ENCODE data around the gene NR3C2.

The NR3C2 gene

GRCh38 chr4:148441986-148442831 is at the start of gene NR3C2:
Gene NR3C2, minus strand, starts transcription at chr4:148442414.
- CTCF ChIA-PET: interaction anchor here (1.4 to 1.8 kb wide), 2 partner anchors 8 to 386 kb away, joined by 3 to 10 read pairs; no protein-coding TSS in a partner anchor
- Mint-ChIP-seq H3K27ac (peak within 1 kb of the TSS; percentile 96), H3K36me3 (no peaks in the 10 kb centered on the region), H3K27me3 (peaks cover 46% of the 10 kb centered on the region), H3K9me3 (no peaks in the 10 kb centered on the region), H3K4me1 (peaks cover 30% of the 10 kb centered on the region), H3K4me3 (peak within 1 kb of the TSS; percentile 99)
- peak; percentile 99 for DNase-seq

GRCh38 chr4:148487181-148487580 is 45.0 kb upstream of the NR3C2 start:
- no peak overlapping the region for H3K4me3 Mint-ChIP-seq
- no peaks in the 10 kb centered on the region for H3K36me3 Mint-ChIP-seq
- CTCF ChIA-PET: interaction anchor here (0.6 kb wide), 1 partner anchor 196 kb away, joined by 3 read pairs; no protein-coding TSS in a partner anchor
- no peaks in the 10 kb centered on the region for H3K27me3 Mint-ChIP-seq
- H3K9me3 Mint-ChIP-seq: no peaks in the 10 kb centered on the region
- no peaks in the 10 kb centered on the region for H3K4me1 Mint-ChIP-seq
- DNase-seq: no peak
- H3K27ac Mint-ChIP-seq: no peak overlapping the region

- Mint-ChIP-seq H3K9me3 (no peaks in the 10 kb centered on the region), H3K4me3 (no peak overlapping the region), H3K4me1 (no peaks in the 10 kb centered on the region), H3K27me3 (peaks cover 3% of the 10 kb centered on the region), H3K27ac (no peak overlapping the region), H3K36me3 (no peaks in the 10 kb centered on the region)
- CTCF ChIA-PET: no interaction called here
- DNase-seq: no peak
Measured at GRCh38 chr4:148481636-148482035, 39.4 kb upstream of the NR3C2 start.

- Mint-ChIP-seq H3K27ac (no peak overlapping the region), H3K9me3 (no peaks in the 10 kb centered on the region), H3K36me3 (no peaks in the 10 kb centered on the region), H3K27me3 (peaks cover 3% of the 10 kb centered on the region), H3K4me1 (no peaks in the 10 kb centered on the region), H3K4me3 (no peak overlapping the region)
- DNase-seq: no peak
- CTCF ChIA-PET: no interaction called here
Measured at GRCh38 chr4:148477276-148477675, 35.1 kb upstream of the NR3C2 start.

GRCh38 chr4:148469938-148470337 is 27.7 kb upstream of the NR3C2 start:
- no peaks in the 10 kb centered on the region for H3K27me3 Mint-ChIP-seq
- H3K27ac Mint-ChIP-seq: no peak overlapping the region
- no peaks in the 10 kb centered on the region for H3K4me1 Mint-ChIP-seq
- no peak for DNase-seq
- H3K9me3 Mint-ChIP-seq: no peaks in the 10 kb centered on the region
- no peaks in the 10 kb centered on the region for H3K36me3 Mint-ChIP-seq
- H3K4me3 Mint-ChIP-seq: no peak overlapping the region
- CTCF ChIA-PET: no interaction called here

GRCh38 chr4:148454835-148455234 is 12.6 kb upstream of the NR3C2 start:
- CTCF ChIA-PET: no interaction called here

GRCh38 chr4:148453833-148454232 is 11.6 kb upstream of the NR3C2 start:
- Mint-ChIP-seq H3K4me3 (no peak overlapping the region), H3K27ac (no peak overlapping the region), H3K27me3 (peaks cover 2% of the 10 kb centered on the region), H3K4me1 (no peaks in the 10 kb centered on the region), H3K36me3 (no peaks in the 10 kb centered on the region), H3K9me3 (no peaks in the 10 kb centered on the region)
- DNase-seq: no peak
- CTCF ChIA-PET: no interaction called here

More at GRCh38 chr4:148454835-148455234, 12.6 kb upstream of the NR3C2 start:
- Mint-ChIP-seq H3K27me3 (no peaks in the 10 kb centered on the region), H3K4me3 (no peak overlapping the region), H3K4me1 (no peaks in the 10 kb centered on the region), H3K27ac (no peak overlapping the region), H3K36me3 (no peaks in the 10 kb centered on the region), H3K9me3 (no peaks in the 10 kb centered on the region)
- DNase-seq: no peak

- H3K4me1 Mint-ChIP-seq: no peaks in the 10 kb centered on the region
- H3K36me3 Mint-ChIP-seq: no peaks in the 10 kb centered on the region
- peaks cover 3% of the 10 kb centered on the region for H3K27me3 Mint-ChIP-seq
- CTCF ChIA-PET: no interaction called here
- H3K4me3 Mint-ChIP-seq: no peak overlapping the region
- no peak overlapping the region for H3K27ac Mint-ChIP-seq
- no peak for DNase-seq
- no peaks in the 10 kb centered on the region for H3K9me3 Mint-ChIP-seq
Measured at GRCh38 chr4:148452970-148453369, 10.8 kb upstream of the NR3C2 start.

- Mint-ChIP-seq H3K4me1 (peaks cover 15% of the 10 kb centered on the region), H3K27ac (no peak overlapping the region), H3K4me3 (no peak overlapping the region), H3K27me3 (peaks cover 25% of the 10 kb centered on the region), H3K9me3 (no peaks in the 10 kb centered on the region), H3K36me3 (no peaks in the 10 kb centered on the region)
- DNase-seq: no peak
- CTCF ChIA-PET: interaction anchor here (1.0 kb wide), 1 partner anchor 9 kb away, joined by 3 read pairs; no protein-coding TSS in a partner anchor
Measured at GRCh38 chr4:148449921-148450320, 7.7 kb upstream of the NR3C2 start.

GRCh38 chr4:148448141-148448540 is 5.9 kb upstream of the NR3C2 start:
- H3K27ac Mint-ChIP-seq: no peak overlapping the region
- no peaks in the 10 kb centered on the region for H3K36me3 Mint-ChIP-seq
- DNase-seq: no peak
- H3K4me1 Mint-ChIP-seq: peaks cover 17% of the 10 kb centered on the region
- no peaks in the 10 kb centered on the region for H3K9me3 Mint-ChIP-seq
- peaks cover 32% of the 10 kb centered on the region for H3K27me3 Mint-ChIP-seq
- CTCF ChIA-PET: interaction anchor here (0.6 kb wide), 1 partner anchor 396 kb away, joined by 3 read pairs; no protein-coding TSS in a partner anchor
- no peak overlapping the region for H3K4me3 Mint-ChIP-seq

GRCh38 chr4:148447681-148448080 is 5.5 kb upstream of the NR3C2 start:
- Mint-ChIP-seq H3K27me3 (peaks cover 35% of the 10 kb centered on the region), H3K9me3 (no peaks in the 10 kb centered on the region), H3K36me3 (no peaks in the 10 kb centered on the region), H3K4me3 (no peak overlapping the region), H3K27ac (no peak overlapping the region), H3K4me1 (peaks cover 17% of the 10 kb centered on the region)
- CTCF ChIA-PET: interaction anchor here (0.6 kb wide), 1 partner anchor 395 kb away, joined by 3 read pairs; no protein-coding TSS in a partner anchor
- no peak for DNase-seq

- no peaks in the 10 kb centered on the region for H3K36me3 Mint-ChIP-seq
- H3K27ac Mint-ChIP-seq: peak overlapping the region; percentile 80
- CTCF ChIA-PET: no interaction called here
- H3K4me3 Mint-ChIP-seq: peak overlapping the region; percentile 83
- DNase-seq: no peak
- peaks cover 27% of the 10 kb centered on the region for H3K4me1 Mint-ChIP-seq
- H3K27me3 Mint-ChIP-seq: peaks cover 48% of the 10 kb centered on the region
- no peaks in the 10 kb centered on the region for H3K9me3 Mint-ChIP-seq
Measured at GRCh38 chr4:148445860-148446330, 3.7 kb upstream of the NR3C2 start.

GRCh38 chr4:148445071-148445859 is 3.1 kb upstream of the NR3C2 start:
- H3K27ac Mint-ChIP-seq: no peak overlapping the region
- DNase-seq: peak; percentile 74
- CTCF ChIA-PET: no interaction called here
- H3K4me1 Mint-ChIP-seq: peaks cover 31% of the 10 kb centered on the region
- H3K36me3 Mint-ChIP-seq: no peaks in the 10 kb centered on the region
- peaks cover 48% of the 10 kb centered on the region for H3K27me3 Mint-ChIP-seq
- H3K4me3 Mint-ChIP-seq: peak overlapping the region; percentile 83
- no peaks in the 10 kb centered on the region for H3K9me3 Mint-ChIP-seq

GRCh38 chr4:148444296-148445070 is 2.3 kb upstream of the NR3C2 start:
- Mint-ChIP-seq H3K27me3 (peaks cover 51% of the 10 kb centered on the region), H3K36me3 (no peaks in the 10 kb centered on the region), H3K4me3 (peak overlapping the region; percentile 99), H3K4me1 (peaks cover 33% of the 10 kb centered on the region), H3K9me3 (no peaks in the 10 kb centered on the region), H3K27ac (peak overlapping the region; percentile 52)
- peak; percentile 58 for DNase-seq
- CTCF ChIA-PET: interaction anchor here (1.8 kb wide), 1 partner anchor 388 kb away, joined by 10 read pairs; no protein-coding TSS in a partner anchor
